ENCODE measurements around the gene LIN37. TPM values are rescaled to one million over a fixed set of nuclear protein-coding genes. Genes with fewer than 3 reads are reported as not detected.
"Not testable (repeated sequence)": the region's sequence is repeated elsewhere in the genome, so short reads cannot be mapped to it uniquely, and the experiment has no call there.

LIN37 gene
- total RNA-seq, 1 donor from 2014 or later = 8.2 TPM

DNA sequence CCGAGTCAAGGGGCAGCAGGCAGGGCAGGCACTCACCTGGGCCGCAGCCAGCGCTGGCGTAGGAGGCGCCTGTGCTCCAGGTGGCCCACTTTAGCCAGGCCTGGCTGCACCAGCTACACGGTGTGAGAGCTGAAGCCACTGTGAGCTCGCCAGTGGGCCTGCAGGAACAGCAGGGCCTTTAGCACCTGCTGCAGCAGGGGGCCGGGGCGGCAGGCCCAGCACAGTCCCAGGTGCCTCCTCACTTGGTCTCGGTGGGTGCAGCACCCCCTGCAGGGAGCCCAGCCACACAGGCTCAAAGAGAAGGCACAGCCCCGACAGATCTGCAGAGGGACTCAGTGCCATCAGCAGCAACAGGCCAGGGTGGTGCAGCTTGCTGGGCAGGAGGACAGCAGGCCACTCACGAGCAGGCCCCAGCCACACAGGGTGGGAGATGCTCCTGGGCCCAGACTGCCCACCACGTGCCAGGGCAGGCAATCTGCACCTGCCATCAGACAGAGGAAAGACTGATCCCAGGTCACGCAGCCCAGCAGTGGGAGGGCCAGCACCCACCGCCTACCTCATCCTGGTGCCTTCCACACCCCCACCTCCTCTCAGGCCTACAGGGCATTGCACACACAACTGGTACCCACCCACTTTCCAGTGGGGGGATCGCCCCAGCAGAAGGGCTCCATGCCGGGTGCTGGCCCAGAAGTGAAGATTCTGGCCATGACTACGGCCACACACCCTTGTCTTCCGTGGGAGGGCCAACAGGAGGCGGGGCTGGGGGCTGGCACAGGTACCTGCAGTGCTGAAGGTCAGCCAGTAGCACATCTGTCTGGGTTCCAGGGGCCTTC lies 42.8 kb downstream of the LIN37 start:
- ATAC-seq = no peak
- DNase-seq (ENCODE audit: missing footprints) = no peak
- intact Hi-C loops (cut with DNase I) = no loop called here

DNA sequence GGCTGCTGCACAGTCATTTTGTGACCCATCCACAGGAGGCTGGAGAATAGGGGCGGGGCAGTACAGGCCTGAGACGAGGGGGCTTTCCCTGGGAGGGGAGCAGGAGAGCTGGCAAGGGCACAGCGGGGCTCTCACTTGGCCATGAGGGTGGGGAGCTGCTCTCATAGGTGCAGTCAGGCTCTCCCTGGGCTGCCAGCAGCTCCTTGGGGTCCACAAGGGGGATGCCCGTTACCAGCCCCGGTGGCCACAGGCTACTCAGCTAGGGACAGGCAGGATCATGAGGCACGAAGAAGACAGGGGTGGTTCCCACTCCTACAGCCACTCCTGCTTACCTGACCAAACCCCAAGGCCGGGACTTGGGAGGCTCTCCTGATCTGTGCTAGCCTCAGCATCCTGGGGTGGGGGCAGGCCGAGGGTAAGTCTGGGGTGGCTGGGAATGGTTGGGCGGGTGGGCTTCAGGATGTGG lies 43.5 kb downstream of the LIN37 start:
- intact Hi-C loops (cut with DNase I) = no loop called here
- DNase-seq (ENCODE audit: missing footprints) = no peak
- no peak for ATAC-seq

DNA sequence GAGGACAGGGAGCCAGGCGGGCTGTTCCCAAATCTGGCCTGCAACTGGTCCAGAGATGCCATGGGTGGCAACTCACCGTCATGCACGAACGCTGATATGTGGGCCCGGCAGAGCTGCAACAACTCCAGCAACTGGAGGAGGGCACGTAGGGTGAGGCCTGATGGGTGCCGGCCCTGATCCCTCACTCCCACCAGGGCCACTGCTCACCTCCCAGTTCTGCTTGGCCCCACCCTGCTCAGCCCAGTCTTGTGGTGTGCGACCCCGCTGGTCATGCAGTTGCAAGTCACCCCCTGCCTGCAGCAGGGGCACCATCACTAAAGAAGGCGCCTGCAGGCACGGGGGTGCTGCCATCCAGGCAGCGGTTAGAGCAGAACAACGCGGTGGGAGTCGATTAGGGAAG lies 43.9 kb downstream of the LIN37 start:
- intact Hi-C loops (cut with DNase I) = no loop called here
- ATAC-seq (no peak), DNase-seq (ENCODE audit: missing footprints) (no peak)

DNA sequence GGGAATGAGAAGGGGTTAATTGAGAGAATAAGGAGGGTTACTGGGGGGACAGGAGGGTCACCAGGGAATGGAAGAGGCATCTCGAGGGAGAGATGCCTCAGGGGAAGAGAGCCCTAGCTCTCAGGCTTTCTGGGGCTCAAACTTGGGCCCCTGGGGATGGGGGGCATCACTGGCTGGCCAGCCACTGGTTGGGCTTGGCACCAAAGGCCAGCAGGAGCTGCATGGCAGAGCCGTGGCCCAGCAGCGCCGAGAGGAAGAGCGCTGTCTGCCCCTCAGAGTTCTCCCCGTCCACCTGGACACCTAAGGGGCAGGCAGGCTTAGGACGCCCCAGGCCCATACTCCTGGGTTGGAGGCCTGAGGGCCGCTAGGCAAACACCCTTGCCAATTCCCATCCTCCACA lies 44.5 kb downstream of the LIN37 start:
- intact Hi-C loops (cut with DNase I) = no loop called here
- no peak for DNase-seq (ENCODE audit: missing footprints)
- no peak for ATAC-seq

DNA sequence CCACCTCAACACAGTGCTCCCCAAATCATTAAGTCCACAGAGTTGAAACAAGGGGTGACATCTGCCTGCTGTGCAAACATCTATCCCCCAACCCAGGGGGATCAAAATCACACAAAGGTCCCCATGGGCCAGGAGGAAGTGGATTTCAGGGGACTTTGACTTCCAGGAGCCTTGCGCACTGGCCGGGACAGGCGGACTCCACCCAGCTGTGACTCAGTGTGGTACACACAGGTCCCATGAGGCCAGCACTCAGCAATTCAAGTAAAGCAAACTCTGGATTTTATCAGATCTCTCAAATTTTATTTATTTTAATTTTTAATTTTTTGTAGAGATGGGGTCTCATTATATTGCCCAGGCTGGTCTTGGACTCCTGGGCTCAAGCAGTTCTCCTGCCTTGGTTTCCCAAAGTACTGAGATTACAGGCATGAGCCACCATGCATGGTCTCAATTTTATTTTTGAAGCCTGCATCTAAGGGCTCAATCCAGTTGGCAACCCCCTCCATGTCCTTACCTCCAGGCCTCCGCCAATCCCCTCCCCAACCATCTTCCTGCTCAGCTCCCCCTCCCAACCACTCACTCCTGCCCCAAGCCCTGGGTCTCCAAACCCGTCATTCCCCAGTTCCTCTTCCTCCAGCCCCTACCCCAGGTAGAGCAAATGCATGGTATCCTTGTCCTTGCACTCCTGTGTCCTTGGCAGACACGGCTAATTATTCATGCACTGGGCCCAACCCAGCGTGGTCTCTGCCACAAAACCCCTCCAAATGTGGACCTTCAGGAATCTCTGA lies 45.2 kb downstream of the LIN37 start:
- no peak for DNase-seq (ENCODE audit: missing footprints)
- no peak for ATAC-seq
- intact Hi-C loops (cut with DNase I) = no loop called here

DNA sequence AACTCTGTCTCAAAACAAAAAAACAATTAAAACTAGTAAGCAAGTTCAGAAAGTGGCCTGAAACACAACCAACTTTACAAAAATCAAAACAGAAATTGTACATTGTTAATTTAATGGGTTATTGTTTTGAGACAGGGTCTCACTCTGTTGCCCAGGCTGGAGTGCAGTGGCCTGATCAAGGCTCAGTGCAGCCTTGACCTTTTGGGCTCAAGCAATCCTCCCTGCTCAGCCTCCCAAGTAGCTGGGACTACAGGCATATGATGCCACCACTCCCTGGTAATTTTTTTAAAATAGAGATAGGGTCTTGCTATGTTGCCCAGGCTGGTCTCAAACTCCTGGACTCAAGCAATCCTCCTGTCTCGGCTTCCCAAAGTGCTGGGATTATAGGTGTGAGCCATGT lies 47.2 kb downstream of the LIN37 start:
- intact Hi-C loops (cut with DNase I); DNase-seq (ENCODE audit: missing footprints); ATAC-seq: not testable (repeated sequence)

DNA sequence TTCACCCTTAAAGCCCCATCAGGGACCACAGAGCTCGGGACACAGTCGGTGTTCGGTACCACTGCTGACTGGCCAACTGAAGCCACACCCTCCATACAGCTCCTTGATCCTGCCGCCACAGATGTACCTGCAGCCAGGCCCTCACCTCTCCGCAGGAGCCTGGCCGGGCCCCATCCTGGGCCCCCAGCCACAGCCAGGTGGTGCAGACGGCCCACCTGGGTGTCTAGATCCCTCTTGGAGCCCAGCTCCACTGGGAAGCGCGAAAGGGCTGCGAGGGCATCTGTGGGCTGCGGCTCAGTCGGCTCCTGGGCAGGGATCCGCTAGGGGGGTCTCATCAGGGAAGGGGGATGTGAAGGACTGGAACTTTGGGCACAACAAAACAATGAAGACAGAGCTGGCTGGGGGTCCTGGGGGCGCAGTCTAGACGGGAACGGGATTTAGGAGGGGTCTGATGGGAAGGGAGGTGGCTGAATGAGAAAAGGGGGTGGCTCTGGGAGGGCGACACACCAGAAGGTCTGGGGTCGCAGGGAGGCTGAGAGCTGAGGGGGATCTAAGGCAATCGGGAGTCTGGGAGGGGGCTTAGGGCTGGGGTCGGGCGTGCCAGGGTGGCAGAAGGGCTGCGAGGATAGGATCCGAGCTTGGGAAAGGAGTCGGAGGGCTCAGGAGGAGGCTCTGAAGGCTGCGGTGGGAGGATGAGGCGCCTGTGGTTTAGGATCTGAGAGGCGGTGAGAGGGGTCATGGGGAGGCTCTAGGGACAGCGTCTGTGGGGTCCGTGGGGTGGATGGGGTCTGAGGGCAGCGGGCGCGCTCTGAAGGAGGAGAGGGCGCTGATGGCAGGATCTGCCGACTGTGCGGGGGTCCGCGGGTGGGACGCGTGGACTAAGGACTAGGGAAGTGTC lies 48.5 kb downstream of the LIN37 start:
- intact Hi-C loops (cut with DNase I) = no loop called here
- ATAC-seq = no peak
- no peak for DNase-seq (ENCODE audit: missing footprints)

DNA sequence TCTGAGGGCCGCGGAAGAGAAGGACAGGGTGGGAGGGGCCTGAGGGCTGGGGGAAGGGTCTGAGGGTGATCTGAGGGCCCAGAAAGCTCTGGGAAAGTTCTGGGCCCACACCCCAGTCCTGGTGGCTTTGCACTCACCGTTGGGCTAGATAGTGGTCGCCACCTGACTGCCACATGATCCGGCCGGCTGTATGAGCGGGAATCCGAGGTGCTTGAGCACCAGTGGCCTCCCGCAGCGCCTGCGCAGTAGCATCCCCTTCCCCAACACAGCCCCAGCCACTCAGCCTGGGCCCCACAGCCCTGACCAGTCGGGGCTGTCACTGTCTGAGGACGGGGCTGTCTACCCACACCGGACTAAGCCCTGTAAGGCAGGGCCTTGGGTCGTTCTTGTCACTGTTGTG lies 49.3 kb downstream of the LIN37 start:
- intact Hi-C loops (cut with DNase I) = no loop called here
- DNase-seq (ENCODE audit: missing footprints) (no peak), ATAC-seq (no peak)

DNA sequence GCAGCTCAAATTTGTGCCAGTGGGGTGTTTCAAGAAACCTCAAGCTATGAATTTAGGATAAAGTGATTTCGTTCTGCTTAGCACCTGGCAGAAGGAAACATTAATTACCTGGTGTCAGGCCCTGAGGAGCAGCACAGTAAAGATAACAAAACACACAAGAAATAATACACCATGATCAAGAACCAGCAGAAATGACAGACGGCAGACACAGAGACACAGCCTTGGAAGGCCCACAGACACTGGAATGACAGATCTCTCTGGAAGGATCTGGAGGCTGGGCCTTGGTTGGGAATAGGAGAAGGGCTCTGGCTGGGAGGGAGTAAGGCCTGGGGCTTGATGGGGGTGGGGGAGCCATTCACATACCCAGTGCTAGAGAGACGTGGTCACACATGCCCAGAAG lies 53.5 kb downstream of the LIN37 start:
- DNase-seq (ENCODE audit: missing footprints) (no peak), ATAC-seq (no peak)
- intact Hi-C loops (cut with DNase I) = no loop called here

Other genes with a start within 250 kb of the LIN37 start
- gene DMKN, start 234.9 kb upstream of the LIN37 start, total RNA-seq = 3.4 TPM
- gene SBSN, start 220.3 kb upstream of the LIN37 start, total RNA-seq = not detected
- not detected for gene GAPDHS, start 215.1 kb upstream of the LIN37 start, total RNA-seq
- gene TMEM147, start 202.9 kb upstream of the LIN37 start, total RNA-seq = 84.6 TPM
- gene ATP4A, start 184.9 kb upstream of the LIN37 start, total RNA-seq = not detected
- gene PMIS2, start 162.4 kb upstream of the LIN37 start, total RNA-seq = not detected
- 5.2 TPM for gene HAUS5, start 135.8 kb upstream of the LIN37 start, total RNA-seq
- gene RBM42, start 119.5 kb upstream of the LIN37 start, total RNA-seq = 51.5 TPM
- gene ETV2, start 106.8 kb upstream of the LIN37 start, total RNA-seq = 0.68 TPM
- gene COX6B1, start 100.3 kb upstream of the LIN37 start, total RNA-seq = 1,537 TPM
- gene UPK1A, start 82.1 kb upstream of the LIN37 start, total RNA-seq = not detected
- gene ZBTB32, start 44.0 kb upstream of the LIN37 start, total RNA-seq = not detected
- gene KMT2B, start 30.6 kb upstream of the LIN37 start, total RNA-seq = 12.7 TPM
- gene IGFLR1, start 6.1 kb upstream of the LIN37 start, total RNA-seq = 5.1 TPM
- 19.5 TPM for gene U2AF1L4, start 3.2 kb upstream of the LIN37 start, total RNA-seq
- gene PSENEN, start 2.9 kb upstream of the LIN37 start, total RNA-seq = 44.7 TPM
- 662 TPM for gene HSPB6, start 8.5 kb downstream of the LIN37 start, total RNA-seq
- gene PROSER3, start 9.6 kb downstream of the LIN37 start, total RNA-seq = 5.1 TPM
- 4.2 TPM for gene ARHGAP33, start 27.0 kb downstream of the LIN37 start, total RNA-seq
- not detected for gene PRODH2, start 64.3 kb downstream of the LIN37 start, total RNA-seq
- gene NPHS1, start 103.9 kb downstream of the LIN37 start, total RNA-seq = not detected
- not detected for gene KIRREL2, start 108.3 kb downstream of the LIN37 start, total RNA-seq
- 20.5 TPM for gene APLP1, start 120.0 kb downstream of the LIN37 start, total RNA-seq
- gene NFKBID, start 152.0 kb downstream of the LIN37 start, total RNA-seq = 2.1 TPM
- gene HCST, start 154.0 kb downstream of the LIN37 start, total RNA-seq = 6.3 TPM
- gene TYROBP, start 159.7 kb downstream of the LIN37 start, total RNA-seq = 34.5 TPM
- gene LRFN3, start 187.8 kb downstream of the LIN37 start, total RNA-seq = 8.4 TPM
- 9.7 TPM for gene SDHAF1, start 246.6 kb downstream of the LIN37 start, total RNA-seq